Astrocyte of the cerebellum (primary cell): Measurements from ENCODE around the gene PWWP2B.

ENCODE experiments used
- DNase-seq: peaks from one replicate; pipeline ENCODE4 v3.0.0-alpha.2; 2011; ENCODE audit warnings: low read depth
- H3K4me3 ChIP-seq: 2 replicates; pipeline ENCODE4 v1.5.1; 2011; ENCODE audit warnings: mild to moderate bottlenecking, low read depth, low read length, moderate library complexity
- in situ Hi-C: cut with HindIII; loops from 2 replicates; pipeline ENCODE4 v1.10.0; 2017; ENCODE audit warnings: low sequenced_read_pairs
- TF ChIP-seq, protein P1 (sequence below): IDR thresholded peaks from 2 replicates; pipeline ENCODE4 v1.5.1; 2012; ENCODE audit warnings: low read length, low read depth, moderate library complexity, mild to moderate bottlenecking; ENCODE audit errors: missing control alignments

The PWWP2B gene

DNA sequence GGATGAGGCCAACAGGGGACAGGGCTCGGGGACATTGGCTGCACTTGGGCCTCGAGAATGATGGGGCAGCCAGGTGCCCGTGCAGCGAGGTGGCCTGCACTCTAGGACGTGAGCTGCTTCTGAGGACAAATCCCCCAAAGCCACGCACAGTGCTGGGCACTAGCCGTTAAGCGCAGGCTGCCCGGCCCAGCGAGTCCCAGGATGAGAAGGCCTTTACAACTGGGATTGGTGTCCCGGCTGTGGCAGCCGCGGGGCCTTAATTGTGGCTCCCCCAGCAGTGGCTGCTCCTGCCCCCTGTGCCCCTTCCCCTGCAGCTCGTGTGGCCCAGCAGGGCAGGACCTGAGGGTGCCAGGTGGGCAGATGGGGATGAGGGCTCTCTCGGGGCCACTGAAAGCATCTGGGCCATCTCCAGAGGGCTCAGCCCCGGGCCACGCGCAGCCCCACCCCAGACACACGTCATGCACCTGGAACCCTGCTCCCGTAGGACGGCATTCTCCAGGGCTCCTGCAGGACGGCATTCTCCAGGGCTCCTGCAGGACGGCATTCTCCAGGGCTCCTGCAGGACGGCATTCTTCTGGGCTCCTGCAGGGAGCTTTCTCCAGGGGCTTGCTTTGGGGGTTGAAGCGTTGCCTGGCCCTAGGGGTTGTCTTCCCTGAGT, 6.6 kb downstream of the PWWP2B start:
- DNase-seq = no peak
- no peak overlapping the region for H3K4me3 ChIP-seq
- TF ChIP-seq, protein P1, sequence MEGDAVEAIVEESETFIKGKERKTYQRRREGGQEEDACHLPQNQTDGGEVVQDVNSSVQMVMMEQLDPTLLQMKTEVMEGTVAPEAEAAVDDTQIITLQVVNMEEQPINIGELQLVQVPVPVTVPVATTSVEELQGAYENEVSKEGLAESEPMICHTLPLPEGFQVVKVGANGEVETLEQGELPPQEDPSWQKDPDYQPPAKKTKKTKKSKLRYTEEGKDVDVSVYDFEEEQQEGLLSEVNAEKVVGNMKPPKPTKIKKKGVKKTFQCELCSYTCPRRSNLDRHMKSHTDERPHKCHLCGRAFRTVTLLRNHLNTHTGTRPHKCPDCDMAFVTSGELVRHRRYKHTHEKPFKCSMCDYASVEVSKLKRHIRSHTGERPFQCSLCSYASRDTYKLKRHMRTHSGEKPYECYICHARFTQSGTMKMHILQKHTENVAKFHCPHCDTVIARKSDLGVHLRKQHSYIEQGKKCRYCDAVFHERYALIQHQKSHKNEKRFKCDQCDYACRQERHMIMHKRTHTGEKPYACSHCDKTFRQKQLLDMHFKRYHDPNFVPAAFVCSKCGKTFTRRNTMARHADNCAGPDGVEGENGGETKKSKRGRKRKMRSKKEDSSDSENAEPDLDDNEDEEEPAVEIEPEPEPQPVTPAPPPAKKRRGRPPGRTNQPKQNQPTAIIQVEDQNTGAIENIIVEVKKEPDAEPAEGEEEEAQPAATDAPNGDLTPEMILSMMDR = no peak
- in situ Hi-C loops = no loop called here

DNA sequence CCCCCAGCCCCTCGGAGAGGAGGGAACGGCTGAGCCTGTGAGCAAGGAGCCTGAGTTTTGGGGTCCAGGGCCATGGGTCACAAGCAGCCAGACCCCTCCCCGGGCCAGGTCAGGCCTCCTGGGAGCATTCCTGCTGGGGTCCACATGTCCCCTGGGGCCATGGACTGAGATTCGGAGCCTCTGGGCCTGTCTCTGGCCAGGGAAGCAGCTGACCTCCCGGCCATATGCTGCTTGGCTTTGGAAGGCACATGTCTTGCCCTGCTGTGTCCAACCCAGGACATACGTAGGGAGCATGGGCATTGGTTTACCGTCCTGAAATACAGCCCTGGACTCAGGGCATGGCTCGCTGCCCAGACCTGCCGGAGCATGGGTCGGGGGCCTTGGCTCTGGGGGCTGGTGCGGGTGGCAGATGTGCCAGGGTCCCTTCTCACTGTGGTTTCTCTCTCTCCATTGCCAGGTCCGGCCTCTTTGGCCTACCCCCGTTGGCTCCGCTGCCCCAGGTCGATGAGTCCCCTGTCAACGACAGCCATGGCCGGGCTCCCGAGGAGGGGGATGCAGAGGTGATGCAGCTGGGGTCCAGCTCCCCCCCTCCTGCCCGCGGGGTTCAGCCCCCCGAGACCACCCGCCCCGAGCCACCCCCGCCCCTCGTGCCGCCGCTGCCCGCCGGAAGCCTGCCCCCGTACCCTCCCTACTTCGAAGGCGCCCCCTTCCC, 7.3 kb downstream of the PWWP2B start:
- no peak overlapping the region for H3K4me3 ChIP-seq
- in situ Hi-C loops = no loop called here
- DNase-seq = no peak

DNA sequence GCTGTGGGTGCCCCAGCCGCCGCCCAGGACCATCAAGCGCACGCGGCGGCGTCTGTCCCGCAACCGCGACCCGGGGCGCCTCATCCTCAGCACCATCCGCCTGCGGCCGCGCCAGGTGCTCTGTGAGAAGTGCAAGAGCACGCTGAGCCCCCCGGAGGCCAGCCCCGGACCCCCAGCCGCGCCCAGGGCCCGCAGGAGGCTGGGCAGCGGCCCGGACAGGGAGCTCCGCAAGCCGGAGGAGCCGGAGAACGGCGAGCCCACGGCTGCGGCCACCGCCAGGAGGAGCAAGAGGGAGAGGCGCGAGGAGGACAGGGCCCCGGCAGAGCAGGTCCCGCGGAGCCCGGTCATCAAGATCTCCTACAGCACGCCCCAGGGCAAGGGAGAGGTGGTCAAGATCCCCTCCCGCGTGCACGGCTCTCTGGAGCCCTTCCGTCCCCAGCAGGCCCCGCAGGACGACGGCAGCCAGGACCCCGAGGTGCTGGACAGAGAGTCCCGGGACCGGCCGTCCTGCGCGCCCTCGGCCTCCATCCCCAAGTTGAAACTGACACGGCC, 8.0 kb downstream of the PWWP2B start:
- no peak for DNase-seq
- in situ Hi-C loops = no loop called here
- no peak overlapping the region for H3K4me3 ChIP-seq
- TF ChIP-seq, protein P1 = no peak

More for the DNA sequence above, 7.3 kb downstream of the PWWP2B start:
- TF ChIP-seq, protein P1 = no peak

DNA sequence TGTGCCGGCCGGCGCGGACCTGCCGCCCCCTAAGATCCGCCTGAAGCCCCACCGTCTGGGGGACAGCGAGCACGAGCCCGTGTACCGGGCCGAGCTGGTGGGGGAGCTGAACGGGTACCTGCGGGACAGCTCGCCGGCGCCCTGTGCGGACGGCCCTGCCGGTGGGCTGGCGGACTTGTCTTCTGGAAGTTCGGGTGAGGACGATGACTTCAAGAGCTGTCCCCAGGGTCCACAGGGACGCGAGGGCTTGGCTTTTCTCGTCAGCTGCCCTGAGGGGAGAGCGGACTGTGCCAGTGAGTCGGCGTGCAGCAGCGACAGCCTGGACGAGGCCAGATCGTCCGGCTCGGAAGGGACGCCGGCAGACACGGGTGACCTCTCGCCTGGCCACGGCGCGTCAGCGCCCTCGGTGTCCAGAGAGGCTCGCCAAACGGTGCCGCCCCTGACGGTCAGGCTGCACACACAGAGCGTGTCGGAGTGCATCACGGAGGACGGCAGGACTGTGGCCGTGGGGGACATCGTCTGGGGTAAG, 8.5 kb downstream of the PWWP2B start:
- no peak overlapping the region for H3K4me3 ChIP-seq
- in situ Hi-C loops = no loop called here
- TF ChIP-seq, protein P1 = no peak
- no peak for DNase-seq

DNA sequence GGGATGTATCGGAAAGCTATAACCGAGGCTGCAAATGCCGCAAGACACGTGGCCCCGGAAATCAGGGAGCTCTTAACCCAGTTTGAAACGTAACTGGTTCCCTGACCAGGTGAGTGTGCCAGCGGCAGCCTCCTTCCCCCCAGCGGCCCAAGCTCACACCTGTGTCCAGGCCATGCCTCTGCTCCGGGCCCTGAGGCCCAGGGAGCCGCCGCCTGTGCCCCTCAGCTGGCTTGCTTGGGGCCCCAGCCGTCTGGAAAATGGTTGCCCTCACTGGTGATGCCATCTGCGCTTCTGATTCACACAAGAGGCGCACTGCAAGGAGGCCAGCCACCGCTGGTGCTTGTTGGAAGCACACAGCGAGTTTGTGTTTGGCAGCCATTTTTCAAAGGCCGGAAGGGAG, 9.2 kb downstream of the PWWP2B start:
- in situ Hi-C loops = no loop called here
- no peak overlapping the region for H3K4me3 ChIP-seq
- TF ChIP-seq, protein P1 = no peak
- DNase-seq = no peak

DNA sequence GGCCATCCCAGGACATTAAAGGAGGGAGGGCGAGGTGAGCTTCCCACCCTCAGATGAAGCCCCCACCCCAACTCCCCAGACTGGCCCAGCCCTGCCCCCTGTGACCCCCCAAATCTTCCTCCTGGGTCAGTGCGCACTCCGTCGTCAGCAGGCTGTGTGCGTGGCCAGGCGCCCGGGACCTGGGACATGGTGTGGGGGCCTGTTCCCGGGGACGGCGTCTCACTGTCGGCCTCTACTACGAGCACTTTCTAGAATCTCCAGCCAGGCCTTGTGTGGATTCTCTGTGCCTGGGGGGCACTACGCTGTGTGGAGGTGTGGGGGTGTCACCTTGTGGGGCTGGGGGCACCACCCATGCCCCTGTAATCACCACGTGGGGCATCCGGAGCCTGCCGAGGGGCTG, 9.8 kb downstream of the PWWP2B start:
- H3K4me3 ChIP-seq = no peak overlapping the region
- TF ChIP-seq, protein P1 = no peak
- DNase-seq = no peak
- in situ Hi-C loops = no loop called here
